H1 (cell line): ENCODE measurements around the gene SMTNL2. TPM values are rescaled to one million over a fixed set of nuclear protein-coding genes. Genes with fewer than 3 reads are reported as not detected.

ENCODE experiments used
- CTCF ChIA-PET: fragments of 300-600 bp; sonication (Branson Sonifier 250); formaldehyde crosslinking; loops from one replicate; lab custom pipeline; 2021; ENCODE audit not compliant: partially characterized antibody; lab: Charles Lee
- POLR2A ChIA-PET: fragments of 300-600 bp; sonication (Branson Sonifier 250); formaldehyde crosslinking; loops from one replicate; lab custom pipeline; 2021; ENCODE audit warnings: inconsistent platforms; ENCODE audit not compliant: partially characterized antibody; lab: Charles Lee
- DNase-seq, 2 experiments: peaks; one replicate each; pipeline versions ENCODE4 v3.0.0 to v3.0.0-alpha.2; 2010 to 2022; ENCODE audit warnings: low spot score in 2 of 2, low read depth in 1 of 2, mixed read lengths in 1 of 2
- FAIRE-seq: peaks from 2 replicates; lab custom pipeline; 2011; peaks lifted over from hg19 to GRCh38; lab: Jason Lieb, UNC
- H2AFZ ChIP-seq: 2 replicates; pipeline ENCODE4 v1.8.1; 2012; ENCODE audit warnings: low read length, inconsistent platforms
- H2AK5ac ChIP-seq: 2 replicates; pipeline ENCODE4 v1.6.1; 2013; ENCODE audit warnings: low read depth, low read length
- H2BK120ac ChIP-seq: replicated peaks from 2 replicates; pipeline ENCODE3; 2013; ENCODE audit warnings: low read depth, low read length, inconsistent platforms
- H2BK12ac ChIP-seq: 2 replicates; pipeline ENCODE4 v1.6.1; 2013; ENCODE audit warnings: low read depth, low read length
- H2BK15ac ChIP-seq: 2 replicates; pipeline ENCODE4 v1.6.1; 2013; ENCODE audit warnings: low read length
- H2BK20ac ChIP-seq: 2 replicates; pipeline ENCODE4 v1.6.1; 2013; ENCODE audit warnings: low read length
- H2BK5ac ChIP-seq: 2 replicates; pipeline ENCODE4 v1.6.1; 2013; ENCODE audit warnings: low read depth, low read length
- H3K14ac ChIP-seq: 2 replicates; pipeline ENCODE4 v1.6.1; 2013; ENCODE audit warnings: inconsistent platforms; ENCODE audit not compliant: insufficient read length
- H3K18ac ChIP-seq: 2 replicates; pipeline ENCODE4 v1.6.1; 2013; ENCODE audit warnings: low read length; ENCODE audit errors: extremely low read depth
- H3K23ac ChIP-seq: 2 replicates; pipeline ENCODE4 v1.6.1; 2013; ENCODE audit warnings: inconsistent platforms; ENCODE audit not compliant: insufficient read length
- H3K23me2 ChIP-seq: 2 replicates; pipeline ENCODE4 v1.6.1; 2013; ENCODE audit warnings: low read depth, low read length
- H3K27ac ChIP-seq: 2 replicates; pipeline ENCODE4 v1.6.1; 2011; ENCODE audit warnings: low read depth, low read length, inconsistent platforms
- H3K27me3 ChIP-seq, 4 experiments: replicated peaks in 1 of 4; 1 replicate in 1 of 4; 2 replicates in 3 of 4; pipeline versions ENCODE4 v1.6.1 to v1.8.1; 2011 to 2013; ENCODE audit warnings: low read length in 3 of 4, mild to moderate bottlenecking in 3 of 4, inconsistent platforms in 2 of 4, mixed read lengths in 2 of 4, moderate library complexity in 1 of 4; ENCODE audit not compliant: control insufficient read depth in 3 of 4, insufficient read depth in 3 of 4; ENCODE audit errors: extremely low read depth in 1 of 4
- H3K36me3 ChIP-seq, 4 experiments: 2 replicates each; pipeline versions ENCODE4 v1.6.1 to v1.8.1; 2011 to 2013; ENCODE audit warnings: mild to moderate bottlenecking in 4 of 4, low read length in 3 of 4, moderate library complexity in 2 of 4, control low read depth in 1 of 4, inconsistent platforms in 1 of 4; ENCODE audit not compliant: insufficient read depth in 4 of 4, control insufficient read depth in 2 of 4
- H3K4ac ChIP-seq: replicated peaks from 2 replicates; pipeline ENCODE3; 2013; ENCODE audit warnings: low read length, low read depth, mixed read lengths, inconsistent platforms; ENCODE audit not compliant: insufficient read length
- H3K4me1 ChIP-seq, 4 experiments: replicated peaks in 1 of 4; 1 replicate in 1 of 4; 2 replicates in 3 of 4; pipeline versions ENCODE4 v1.6.1 to v1.8.1; 2011 to 2013; ENCODE audit warnings: low read length in 3 of 4, inconsistent platforms in 2 of 4, mixed read lengths in 1 of 4; ENCODE audit not compliant: insufficient read depth in 4 of 4, control insufficient read depth in 3 of 4
- H3K4me2 ChIP-seq, 2 experiments: 2 replicates each; pipeline versions ENCODE4 v1.6.1 to v1.8.1; 2011 to 2013; ENCODE audit warnings: low read depth in 2 of 2, low read length in 2 of 2, control low read depth in 1 of 2, inconsistent platforms in 1 of 2, mild to moderate bottlenecking in 1 of 2; ENCODE audit not compliant: insufficient read depth in 1 of 2
- H3K4me3 ChIP-seq, 4 experiments: fragments of 200-600, 300-600 bp in 1 of 4; sonication (generic), shearing (Covaris generic), sonication (Bioruptor Twin) in 1 of 4; 2 replicates each; pipeline versions ENCODE4 v1.5.1 to v1.8.1; 2011 to 2016; ENCODE audit warnings: low read length in 4 of 4, low read depth in 3 of 4, control low read depth in 2 of 4, inconsistent platforms in 2 of 4, mild to moderate bottlenecking in 2 of 4, mixed read lengths in 1 of 4, moderate library complexity in 1 of 4; ENCODE audit not compliant: insufficient read depth in 2 of 4; ENCODE audit errors: extremely low read depth in 1 of 4
- H3K56ac ChIP-seq: replicated peaks from 2 replicates; pipeline ENCODE3; 2013; ENCODE audit warnings: low read depth, mild to moderate bottlenecking, mixed read lengths, low read length, inconsistent platforms; ENCODE audit not compliant: insufficient read length
- H3K79me1 ChIP-seq: 2 replicates; pipeline ENCODE4 v1.6.1; 2013; ENCODE audit warnings: low read depth, low read length, control low read depth
- H3K79me2 ChIP-seq, 2 experiments: 2 replicates each; pipeline versions ENCODE4 v1.6.1 to v1.8.1; 2012 to 2013; ENCODE audit warnings: low read length in 2 of 2, mild to moderate bottlenecking in 2 of 2, inconsistent platforms in 1 of 2; ENCODE audit not compliant: insufficient read depth in 2 of 2, control insufficient read depth in 1 of 2
- H3K9ac ChIP-seq, 4 experiments: replicated peaks in 1 of 4; 1 replicate in 1 of 4; 2 replicates in 3 of 4; pipeline versions ENCODE4 v1.6.1 to v1.8.1; 2011 to 2013; ENCODE audit warnings: low read depth in 3 of 4, low read length in 3 of 4, control low read depth in 2 of 4, mild to moderate bottlenecking in 2 of 4, moderate library complexity in 2 of 4, inconsistent platforms in 1 of 4; ENCODE audit errors: extremely low read depth in 1 of 4
- H3K9me3 ChIP-seq, 2 experiments: 2 replicates each; pipeline versions ENCODE4 v1.6.1 to v1.8.1; 2012 to 2013; ENCODE audit warnings: mild to moderate bottlenecking in 2 of 2, moderate library complexity in 2 of 2, control low read depth in 1 of 2, inconsistent platforms in 1 of 2, low read depth in 1 of 2, low read length in 1 of 2, mixed read lengths in 1 of 2; ENCODE audit not compliant: insufficient read depth in 2 of 2
- H4K20me1 ChIP-seq, 2 experiments: replicated peaks in 1 of 2; 2 replicates each; pipeline versions ENCODE3 to v1.8.1; 2011 to 2013; ENCODE audit warnings: inconsistent platforms in 2 of 2, low read length in 2 of 2, mild to moderate bottlenecking in 1 of 2; ENCODE audit not compliant: insufficient read depth in 2 of 2, control insufficient read depth in 1 of 2
- H4K5ac ChIP-seq: 2 replicates; pipeline ENCODE4 v1.6.1; 2013; ENCODE audit warnings: low read length, low read depth, mixed read lengths, inconsistent platforms; ENCODE audit not compliant: insufficient read length
- H4K8ac ChIP-seq: 2 replicates; pipeline ENCODE4 v1.8.0; 2013; ENCODE audit warnings: mild to moderate bottlenecking, moderate library complexity, low read length, inconsistent platforms; ENCODE audit not compliant: insufficient read depth; ENCODE audit errors: extremely low read depth
- H4K91ac ChIP-seq: replicated peaks from 2 replicates; pipeline ENCODE3; 2013; ENCODE audit warnings: low read length, mixed read lengths, inconsistent platforms; ENCODE audit not compliant: insufficient read length
- ASH2L ChIP-seq: fragments of 200-600, 300-600 bp; sonication (generic); IDR thresholded peaks from one replicate; pipeline ENCODE4 v1.7.1; 2017; ENCODE audit warnings: low read length
- CTBP2 ChIP-seq: IDR thresholded peaks from 2 replicates; pipeline ENCODE4 v1.7.0; 2011; ENCODE audit warnings: borderline replicate concordance, mild to moderate bottlenecking, moderate library complexity, mixed read lengths, low read length; ENCODE audit not compliant: insufficient read depth, insufficient read length
- GABPA ChIP-seq: IDR thresholded peaks from 2 replicates; pipeline ENCODE4 v1.6.1; 2011; ENCODE audit warnings: mild to moderate bottlenecking, low read length, moderate library complexity, borderline replicate concordance; ENCODE audit not compliant: insufficient read depth
- HDAC6 ChIP-seq: IDR thresholded peaks from one replicate; pipeline ENCODE4 v1.7.1; 2012; ENCODE audit warnings: low read depth, mild to moderate bottlenecking, inconsistent platforms, low read length, moderate library complexity
- POLR2A ChIP-seq, 2 experiments: IDR thresholded peaks; 1 replicate in 1 of 2; 2 replicates in 1 of 2; pipeline ENCODE4 v1.6.1; 2011; ENCODE audit warnings: low read depth in 2 of 2, low read length in 2 of 2, mild to moderate bottlenecking in 2 of 2; ENCODE audit errors: control extremely low read depth in 1 of 2
- RBBP5 ChIP-seq: IDR thresholded peaks from 2 replicates; pipeline ENCODE4 v1.7.1; 2012; ENCODE audit warnings: low read depth, mild to moderate bottlenecking, inconsistent platforms, low read length, moderate library complexity, borderline replicate concordance
- SIRT6 ChIP-seq: IDR thresholded peaks from one replicate; pipeline ENCODE4 v1.7.1; 2012; ENCODE audit warnings: low read length, inconsistent platforms
- SRF ChIP-seq: IDR thresholded peaks from 2 replicates; pipeline ENCODE4 v1.6.1; 2011; ENCODE audit warnings: mild to moderate bottlenecking, low read depth, low read length, moderate library complexity
- TCF12 ChIP-seq: IDR thresholded peaks from 2 replicates; pipeline ENCODE4 v1.6.1; 2011; ENCODE audit warnings: low read depth, mild to moderate bottlenecking, low read length
- TEAD4 ChIP-seq: IDR thresholded peaks from 2 replicates; pipeline ENCODE4 v1.6.1; 2012; ENCODE audit warnings: low read depth, low read length, inconsistent platforms, mixed read lengths
- WGBS, 2 experiments: shearing (Covaris generic) in 1 of 2; methylation state at CpG; one replicate each; pipeline versions ENCODE4 v1.1.6 to v1.1.7; 2013 to 2015; ENCODE audit warnings: low lambda C conversion rate in 2 of 2, mixed read lengths in 2 of 2, inconsistent platforms in 1 of 2, low coverage in 1 of 2, missing lambda C conversion rate in 1 of 2; ENCODE audit not compliant: insufficient replicate concordance in 2 of 2, insufficient coverage in 1 of 2, insufficient read length in 1 of 2; ENCODE audit errors: extremely low coverage in 1 of 2, missing lambda C conversion rate in 1 of 2; 5-methylcytosine and 5-hydroxymethylcytosine counted together
- polyA plus RNA-seq, 7 experiments: library from polyadenylated mRNA; depleted of rRNA in 3 of 7; stranded (reverse) in 5 of 7; unstranded in 2 of 7; fragments of >200 nt in 5 of 7; fragments of 200-250 nt in 2 of 7; gene quantifications; 1 replicate in 5 of 7; 2 replicates in 1 of 7; 4 replicates in 1 of 7; pipeline versions ENCODE4 v1.2.1 to v1.2.3, GENCODE V29; 2011 to 2013; ENCODE audit warnings: missing spikeins in 2 of 7, mixed read lengths in 2 of 7
- total RNA-seq: library from RNA; stranded (reverse); fragmentation: NEBNext Ultra II Directional; extraction: Animal tissue kit (Norgen Biotek cat#: 25700); gene quantifications from 2 replicates; pipeline ENCODE4 v1.2.1, GENCODE V29; 2021

The SMTNL2 gene
- total and polyA plus RNA-seq, 2 of the 8 experiments (the other 6 are each of a cell fraction or from before 2014, with no cell fraction given) = 3.6 to 4.5 TPM

GRCh38 chr17:4554997-4555799 is 29.1 kb upstream of the SMTNL2 start, which contains the start of gene MYBBP1A:
Gene MYBBP1A (minus strand): TSS chr17:4555384. CDS start chr17:4555324, 60 bp downstream.
- FAIRE-seq = no peak
- H2BK5ac ChIP-seq = peak within 1 kb of the TSS; percentile 87
- peak within 1 kb of the TSS; percentile 73 for H3K4ac ChIP-seq
- peak within 1 kb of the TSS; percentile 35; the same call in 1 of the 2 replicates for H2BK12ac ChIP-seq
- peak within 1 kb of the TSS; percentile 96 for H4K91ac ChIP-seq
- H3K23me2 ChIP-seq = peaks cover 14% of the 10 kb centered on the region; the same call in 1 of the 2 replicates
- peak within 1 kb of the TSS; percentile 1 for H4K5ac ChIP-seq
- peak within 1 kb of the TSS; percentile 83; the same call in 1 of the 2 replicates for H2BK15ac ChIP-seq
- H2BK120ac ChIP-seq = no peak within 1 kb of the TSS
- H3K9ac ChIP-seq = peak within 1 kb of the TSS; percentile 70 to 87 (median 82)
- H3K79me1 ChIP-seq = peaks cover 13% of the 10 kb centered on the region
- peak within 1 kb of the TSS; percentile 77; the same call in 1 of the 2 replicates for H2AK5ac ChIP-seq
- peak within 1 kb of the TSS; percentile 74; the same call in 1 of the 2 replicates for H3K27ac ChIP-seq
- peak within 1 kb of the TSS; percentile 77 for H3K56ac ChIP-seq
- H3K36me3 ChIP-seq = peaks cover 24 to 33% (median 29%) of the 10 kb centered on the region in 4 experiments; a peak in 7 of 8 replicates
- no peak within 1 kb of the TSS for H2BK20ac ChIP-seq
- ChIA-PET CTCF (interaction anchor here (0.5 to 1.4 kb wide), 4 partner anchors 12 to 340 kb away, joined by 3 to 6 read pairs (median 3); no protein-coding TSS in a partner anchor), POLR2A (interaction anchor here (0.6 to 32.8 kb wide), 8 partner anchors 26 to 154 kb away, joined by 3 to 546 read pairs (median 4); partner anchors contain the start of genes SMTNL2 and SPNS2)
- peak within 1 kb of the TSS; percentile 79 to 96 for H3K4me2 ChIP-seq
- H4K20me1 ChIP-seq = peaks cover 0 to 7% of the 10 kb centered on the region in 2 experiments
- H4K8ac ChIP-seq = peak within 1 kb of the TSS; percentile 95; the same call in 1 of the 2 replicates
- H3K4me3 ChIP-seq = peak within 1 kb of the TSS; percentile 73 to 94 (median 84)
- no peak within 1 kb of the TSS for H3K14ac ChIP-seq
- peak; percentile 84 to 96 for DNase-seq
- H3K23ac ChIP-seq = no peak within 1 kb of the TSS
- H3K18ac ChIP-seq = peak within 1 kb of the TSS; percentile 87
- peaks cover 6 to 17% (median 10%) of the 10 kb centered on the region in 4 experiments; a peak in 6 of 7 replicates for H3K4me1 ChIP-seq
- no peaks in the 10 kb centered on the region for H3K9me3 ChIP-seq
- H2AFZ ChIP-seq = no peak within 1 kb of the TSS; the same call in 1 of the 2 replicates
- peaks cover 0 to 21% of the 10 kb centered on the region in 2 experiments; a peak in 3 of 4 replicates for H3K79me2 ChIP-seq
- no peaks in the 10 kb centered on the region for H3K27me3 ChIP-seq
- 3% methylated on average over 65 of the region's 69 CpGs; no CpG with 5 or more reads in 1 of the 2 experiments for WGBS, 2 experiments
- TF ChIP-seq POLR2A (IDR thresholded peaks at IDR 0.05; ENCODE audit: control extremely low read depth in 1 of 2, low read depth in 2 of 2, low read length in 2 of 2) (peak in 1 of 2 experiments; percentile 78; a peak in 2 of 3 replicates), ASH2L (peak; percentile 53), CTBP2 (no peak), RBBP5 (peak; percentile 30; the same call in 1 of the 2 replicates), GABPA (peak; percentile 85; the same call in 1 of the 2 replicates), TCF12 (0 out of 2 replicates have a peak, but pooled peaks have one; percentile 4), SRF (no peak), HDAC6 (no peak), TEAD4 (0 out of 2 replicates have a peak, but pooled peaks have one; percentile 12), SIRT6 (no peak)
